Breast epithelium (tissue), 3 donors: ENCODE results near the gene ROBO2.

Experiments
- POLR2AphosphoS5 ChIP-seq, 3 donors: sonication (generic); formaldehyde crosslinking; IDR thresholded peaks; one replicate each; pipeline ENCODE4 v1.6.1; 2017; ENCODE audit warnings: antibody characterized with exemption in 3 of 3
- TF ChIP-seq, protein P1 (sequence below), 3 donors: fragments of 450-650 bp; IDR thresholded peaks; one replicate each; pipeline ENCODE4 v1.5.1; 2016 to 2017; ENCODE audit warnings: antibody characterized with exemption in 3 of 3, mild to moderate bottlenecking in 3 of 3, moderate library complexity in 3 of 3

DNA sequence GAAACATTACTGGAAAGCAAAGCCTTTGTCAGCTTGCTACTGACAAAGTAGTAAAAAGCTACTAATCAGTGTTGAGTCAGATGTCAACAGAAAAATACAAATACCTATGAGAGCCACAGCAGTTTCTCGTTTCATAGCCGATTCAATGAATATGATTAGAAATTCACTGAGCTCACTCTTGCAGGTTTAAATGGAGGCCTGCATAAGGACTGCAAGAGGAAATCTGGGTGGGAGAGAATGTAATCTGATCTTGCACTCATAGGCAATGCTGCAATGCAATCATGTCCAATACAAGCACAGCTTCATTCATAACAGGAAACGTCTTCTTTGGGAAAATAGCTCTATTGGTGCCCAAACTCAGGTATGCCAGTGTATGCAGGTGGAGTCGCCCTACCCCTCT, 608.8 kb downstream of the ROBO2 start:
- TF ChIP-seq, protein P1, sequence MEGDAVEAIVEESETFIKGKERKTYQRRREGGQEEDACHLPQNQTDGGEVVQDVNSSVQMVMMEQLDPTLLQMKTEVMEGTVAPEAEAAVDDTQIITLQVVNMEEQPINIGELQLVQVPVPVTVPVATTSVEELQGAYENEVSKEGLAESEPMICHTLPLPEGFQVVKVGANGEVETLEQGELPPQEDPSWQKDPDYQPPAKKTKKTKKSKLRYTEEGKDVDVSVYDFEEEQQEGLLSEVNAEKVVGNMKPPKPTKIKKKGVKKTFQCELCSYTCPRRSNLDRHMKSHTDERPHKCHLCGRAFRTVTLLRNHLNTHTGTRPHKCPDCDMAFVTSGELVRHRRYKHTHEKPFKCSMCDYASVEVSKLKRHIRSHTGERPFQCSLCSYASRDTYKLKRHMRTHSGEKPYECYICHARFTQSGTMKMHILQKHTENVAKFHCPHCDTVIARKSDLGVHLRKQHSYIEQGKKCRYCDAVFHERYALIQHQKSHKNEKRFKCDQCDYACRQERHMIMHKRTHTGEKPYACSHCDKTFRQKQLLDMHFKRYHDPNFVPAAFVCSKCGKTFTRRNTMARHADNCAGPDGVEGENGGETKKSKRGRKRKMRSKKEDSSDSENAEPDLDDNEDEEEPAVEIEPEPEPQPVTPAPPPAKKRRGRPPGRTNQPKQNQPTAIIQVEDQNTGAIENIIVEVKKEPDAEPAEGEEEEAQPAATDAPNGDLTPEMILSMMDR (IDR thresholded peaks at IDR 0.05) = no peak
- no peak for TF ChIP-seq POLR2AphosphoS5 (IDR thresholded peaks at IDR 0.05)
